Neuronal stem cell (in vitro differentiated cells): ENCODE measurements around the gene FAM47E.

Source experiments
- DNase-seq: peaks from one replicate; pipeline ENCODE4 v3.0.0-alpha.2; 2013; ENCODE audit warnings: low spot score
- H2AFZ ChIP-seq: one replicate; pipeline ENCODE4 v1.6.1; 2013; ENCODE audit warnings: mild to moderate bottlenecking, low read length, inconsistent platforms
- H2AK5ac ChIP-seq: 2 replicates; pipeline ENCODE4 v1.6.1; 2013; ENCODE audit warnings: low read depth, mild to moderate bottlenecking, inconsistent platforms, low read length, moderate library complexity, mixed read lengths
- H2BK120ac ChIP-seq: 2 replicates; pipeline ENCODE4 v1.6.1; 2013; ENCODE audit warnings: low read depth, mild to moderate bottlenecking, inconsistent platforms, low read length, moderate library complexity, mixed read lengths
- H2BK12ac ChIP-seq: one replicate; pipeline ENCODE4 v1.6.1; 2013; ENCODE audit warnings: low read length, inconsistent platforms
- H2BK15ac ChIP-seq: 2 replicates; pipeline ENCODE4 v1.6.1; 2013; ENCODE audit warnings: mild to moderate bottlenecking, low read length, inconsistent platforms, mixed read lengths
- H2BK5ac ChIP-seq: one replicate; pipeline ENCODE4 v1.6.1; 2013; ENCODE audit warnings: inconsistent platforms, mild to moderate bottlenecking, low read length, moderate library complexity
- H3K14ac ChIP-seq: one replicate; pipeline ENCODE4 v1.6.1; 2013; ENCODE audit warnings: low read length, inconsistent platforms
- H3K18ac ChIP-seq: 2 replicates; pipeline ENCODE4 v1.6.1; 2013; ENCODE audit warnings: low read length, inconsistent platforms
- H3K23ac ChIP-seq: 2 replicates; pipeline ENCODE4 v1.6.1; 2013; ENCODE audit warnings: low read depth, mild to moderate bottlenecking, mixed read lengths, low read length, inconsistent platforms; ENCODE audit not compliant: poor library complexity
- H3K27ac ChIP-seq: replicated peaks from 3 replicates; pipeline ENCODE4 v1.5.1; 2013; ENCODE audit warnings: low read length, inconsistent platforms
- H3K27me3 ChIP-seq, 3 experiments: 2 replicates each; pipeline ENCODE4 v1.6.1; 2013; ENCODE audit warnings: low read length in 3 of 3, mild to moderate bottlenecking in 2 of 3, inconsistent platforms in 1 of 3, low read depth in 1 of 3, mixed read lengths in 1 of 3, moderate library complexity in 1 of 3; ENCODE audit not compliant: control insufficient read depth in 3 of 3, insufficient read depth in 3 of 3
- H3K36me3 ChIP-seq, 2 donors: replicated peaks in 1 of 2; 2 replicates each; pipeline ENCODE4 v1.6.1; 2013; ENCODE audit warnings: low read length in 2 of 2; ENCODE audit not compliant: control insufficient read depth in 2 of 2, insufficient read depth in 2 of 2
- H3K4ac ChIP-seq: 2 replicates; pipeline ENCODE4 v1.6.1; 2013; ENCODE audit warnings: inconsistent platforms, mild to moderate bottlenecking, low read length, moderate library complexity
- H3K4me1 ChIP-seq, 2 donors: 1 replicate in 1 of 2; 2 replicates in 1 of 2; pipeline ENCODE4 v1.6.1; 2013; ENCODE audit warnings: low read length in 2 of 2, low read depth in 1 of 2; ENCODE audit not compliant: control insufficient read depth in 2 of 2, insufficient read depth in 1 of 2
- H3K4me2 ChIP-seq: one replicate; pipeline ENCODE4 v1.6.1; 2013; ENCODE audit warnings: mild to moderate bottlenecking, low read length, inconsistent platforms; ENCODE audit not compliant: insufficient read depth, poor library complexity, severe bottlenecking
- H3K4me3 ChIP-seq, 2 donors: 2 replicates each; pipeline ENCODE4 v1.5.1; 2013; ENCODE audit warnings: low read length in 2 of 2, mild to moderate bottlenecking in 2 of 2, inconsistent platforms in 1 of 2, moderate library complexity in 1 of 2
- H3K79me1 ChIP-seq: one replicate; pipeline ENCODE4 v1.6.1; 2013; ENCODE audit warnings: low read depth, mild to moderate bottlenecking, inconsistent platforms, low read length, moderate library complexity
- H3K9ac ChIP-seq: one replicate; pipeline ENCODE4 v1.6.1; 2013; ENCODE audit warnings: mild to moderate bottlenecking, low read depth, low read length, inconsistent platforms; ENCODE audit not compliant: poor library complexity
- H3K9me3 ChIP-seq, 2 donors: replicated peaks in 1 of 2; 2 replicates each; pipeline versions ENCODE3 to v1.6.1; 2013; ENCODE audit warnings: low read length in 2 of 2, mild to moderate bottlenecking in 2 of 2, inconsistent platforms in 1 of 2, low read depth in 1 of 2, mixed read lengths in 1 of 2, moderate library complexity in 1 of 2; ENCODE audit not compliant: control insufficient read depth in 2 of 2, insufficient read depth in 1 of 2
- H4K8ac ChIP-seq: one replicate; pipeline ENCODE4 v1.6.1; 2013; ENCODE audit warnings: low read depth, mild to moderate bottlenecking, inconsistent platforms, low read length, moderate library complexity
- H4K91ac ChIP-seq: one replicate; pipeline ENCODE4 v1.6.1; 2013; ENCODE audit warnings: low read length, low read depth, mild to moderate bottlenecking, inconsistent platforms; ENCODE audit not compliant: poor library complexity
- WGBS, 2 donors: extraction: QIAGEN DNeasy Blood & Tissue Kit; methylation state at CpG; one replicate each; pipeline ENCODE4 v1.1.7; 2013; ENCODE audit warnings: missing lambda C conversion rate in 2 of 2, mixed read lengths in 1 of 2; ENCODE audit not compliant: insufficient read length in 2 of 2, insufficient replicate concordance in 1 of 2; ENCODE audit errors: extremely low coverage in 2 of 2; 5-methylcytosine and 5-hydroxymethylcytosine counted together

FAM47E gene

GRCh38 chr4:76296286-76296820, 44.8 kb downstream of the FAM47E start:
- WGBS, 2 donors, result no CpG with 5 or more reads among the region's 3 CpGs
- H2AFZ ChIP-seq, result no peak overlapping the region
- H4K91ac ChIP-seq, result no peak overlapping the region
- H3K14ac ChIP-seq, result no peak overlapping the region
- H3K9ac ChIP-seq, result no peak overlapping the region
- H3K36me3 ChIP-seq, result no peaks in the 10 kb centered on the region
- no peaks in the 10 kb centered on the region for H3K4me1 ChIP-seq
- no peak overlapping the region for H2BK5ac ChIP-seq
- no peak overlapping the region for H2AK5ac ChIP-seq
- no peak overlapping the region for H3K4me3 ChIP-seq
- no peak overlapping the region for H3K18ac ChIP-seq
- H3K27me3 ChIP-seq, result no peaks in the 10 kb centered on the region
- peaks cover 0 to 7% of the 10 kb centered on the region in 2 donors for H3K9me3 ChIP-seq
- no peaks in the 10 kb centered on the region for H3K79me1 ChIP-seq
- no peak overlapping the region for H3K4ac ChIP-seq
- no peak overlapping the region for H3K27ac ChIP-seq
- H3K4me2 ChIP-seq, result no peak overlapping the region
- no peak overlapping the region for H2BK15ac ChIP-seq
- DNase-seq, result no peak
- no peak overlapping the region for H3K23ac ChIP-seq
- no peak overlapping the region for H2BK12ac ChIP-seq
- H4K8ac ChIP-seq, result no peak overlapping the region
- H2BK120ac ChIP-seq, result no peak overlapping the region

- Histone ChIP-seq H3K36me3 (no peaks in the 10 kb centered on the region), H2BK15ac (no peak overlapping the region), H3K4ac (no peak overlapping the region), H2BK5ac (no peak overlapping the region), H3K18ac (no peak overlapping the region), H3K27ac (no peak overlapping the region), H3K4me2 (no peak overlapping the region), H3K27me3 (peaks cover 0 to 4% (median 0%) of the 10 kb centered on the region in 3 experiments), H4K91ac (no peak overlapping the region), H2BK12ac (no peak overlapping the region), H3K4me1 (no peaks in the 10 kb centered on the region), H2AFZ (no peak overlapping the region), H3K4me3 (no peak overlapping the region), H2BK120ac (no peak overlapping the region), H3K23ac (no peak overlapping the region), H3K79me1 (no peaks in the 10 kb centered on the region), H3K9ac (no peak overlapping the region), H3K9me3 (peaks cover 0 to 7% of the 10 kb centered on the region in 2 donors), H3K14ac (no peak overlapping the region), H4K8ac (no peak overlapping the region), H2AK5ac (no peak overlapping the region)
- DNase-seq, result no peak
These were observed 46.7 kb downstream of the FAM47E start for GRCh38 chr4:76298227-76298626.

- H3K27ac ChIP-seq, result no peak overlapping the region
- no peak overlapping the region for H3K4ac ChIP-seq
- H4K91ac ChIP-seq, result no peak overlapping the region
- H3K79me1 ChIP-seq, result no peaks in the 10 kb centered on the region
- no peak overlapping the region for H3K14ac ChIP-seq
- no peak overlapping the region for H2AK5ac ChIP-seq
- no peak overlapping the region for H3K9ac ChIP-seq
- H3K4me1 ChIP-seq, result no peaks in the 10 kb centered on the region
- H3K4me3 ChIP-seq, result no peak overlapping the region
- no peak overlapping the region for H3K18ac ChIP-seq
- no peak overlapping the region for H3K23ac ChIP-seq
- no peak overlapping the region for H2BK5ac ChIP-seq
- H3K27me3 ChIP-seq, result peaks cover 0 to 16% (median 3%) of the 10 kb centered on the region in 3 experiments
- H2BK15ac ChIP-seq, result no peak overlapping the region
- DNase-seq, result no peak
- H4K8ac ChIP-seq, result no peak overlapping the region
- no peaks in the 10 kb centered on the region for H3K36me3 ChIP-seq
- no peak overlapping the region for H2AFZ ChIP-seq
- no peak overlapping the region for H2BK120ac ChIP-seq
- H3K9me3 ChIP-seq, result peaks cover 0 to 7% of the 10 kb centered on the region in 2 donors
- no peak overlapping the region for H2BK12ac ChIP-seq
- no peak overlapping the region for H3K4me2 ChIP-seq
- no CpG with 5 or more reads among the region's 4 CpGs for WGBS, 2 donors
These were observed 48.5 kb downstream of the FAM47E start for GRCh38 chr4:76300012-76300411.

- Histone ChIP-seq H2AK5ac (no peak overlapping the region), H2BK120ac (no peak overlapping the region), H2BK5ac (no peak overlapping the region), H3K4me2 (no peak overlapping the region), H4K8ac (no peak overlapping the region), H3K9me3 (peaks cover 0 to 7% of the 10 kb centered on the region in 2 donors), H3K4me3 (no peak overlapping the region), H3K4me1 (peaks cover 2% of the 10 kb centered on the region in 2 donors), H3K79me1 (no peaks in the 10 kb centered on the region), H3K4ac (no peak overlapping the region), H3K14ac (no peak overlapping the region), H3K9ac (no peak overlapping the region), H3K27me3 (peaks cover 0 to 28% (median 6%) of the 10 kb centered on the region in 3 experiments), H3K36me3 (no peaks in the 10 kb centered on the region), H2AFZ (no peak overlapping the region), H4K91ac (no peak overlapping the region), H2BK15ac (no peak overlapping the region), H3K23ac (no peak overlapping the region), H3K18ac (no peak overlapping the region), H2BK12ac (no peak overlapping the region), H3K27ac (no peak overlapping the region)
- no CpG with 5 or more reads among the region's 4 CpGs for WGBS, 2 donors
- DNase-seq, result no peak
These were observed 49.7 kb downstream of the FAM47E start for GRCh38 chr4:76301068-76301774.
